ENCODE measurements around the gene MLH1.

MLH1 gene

DNA sequence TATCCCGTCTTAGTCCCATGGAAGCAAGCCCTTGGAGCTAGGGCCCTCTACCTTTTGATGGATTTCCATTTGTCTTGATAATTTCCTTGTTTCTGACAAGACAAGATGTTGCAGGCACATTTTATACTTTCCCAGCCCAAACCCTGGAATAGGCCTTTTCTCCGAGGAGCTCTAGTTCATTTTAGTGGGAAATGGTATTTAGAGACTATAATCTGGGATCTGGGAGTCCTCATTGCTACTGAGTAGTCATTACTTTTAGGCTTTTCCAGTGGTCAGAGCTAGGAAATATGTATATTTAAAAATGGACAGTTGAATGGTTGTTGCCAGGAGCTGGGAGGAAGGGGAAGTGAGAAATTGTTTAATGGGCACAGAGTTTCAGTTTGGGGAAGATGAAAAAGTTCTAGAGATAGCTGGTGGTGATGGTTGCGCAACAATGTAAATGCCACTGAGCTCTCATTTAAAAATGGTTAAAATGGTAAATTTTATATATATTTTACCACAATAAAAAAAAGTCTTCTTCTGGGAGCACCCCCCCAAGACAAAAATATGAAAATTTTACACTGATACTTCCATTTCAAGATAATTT, 31.6 kb downstream of the MLH1 start:
- TF ChIP-seq, protein P1, sequence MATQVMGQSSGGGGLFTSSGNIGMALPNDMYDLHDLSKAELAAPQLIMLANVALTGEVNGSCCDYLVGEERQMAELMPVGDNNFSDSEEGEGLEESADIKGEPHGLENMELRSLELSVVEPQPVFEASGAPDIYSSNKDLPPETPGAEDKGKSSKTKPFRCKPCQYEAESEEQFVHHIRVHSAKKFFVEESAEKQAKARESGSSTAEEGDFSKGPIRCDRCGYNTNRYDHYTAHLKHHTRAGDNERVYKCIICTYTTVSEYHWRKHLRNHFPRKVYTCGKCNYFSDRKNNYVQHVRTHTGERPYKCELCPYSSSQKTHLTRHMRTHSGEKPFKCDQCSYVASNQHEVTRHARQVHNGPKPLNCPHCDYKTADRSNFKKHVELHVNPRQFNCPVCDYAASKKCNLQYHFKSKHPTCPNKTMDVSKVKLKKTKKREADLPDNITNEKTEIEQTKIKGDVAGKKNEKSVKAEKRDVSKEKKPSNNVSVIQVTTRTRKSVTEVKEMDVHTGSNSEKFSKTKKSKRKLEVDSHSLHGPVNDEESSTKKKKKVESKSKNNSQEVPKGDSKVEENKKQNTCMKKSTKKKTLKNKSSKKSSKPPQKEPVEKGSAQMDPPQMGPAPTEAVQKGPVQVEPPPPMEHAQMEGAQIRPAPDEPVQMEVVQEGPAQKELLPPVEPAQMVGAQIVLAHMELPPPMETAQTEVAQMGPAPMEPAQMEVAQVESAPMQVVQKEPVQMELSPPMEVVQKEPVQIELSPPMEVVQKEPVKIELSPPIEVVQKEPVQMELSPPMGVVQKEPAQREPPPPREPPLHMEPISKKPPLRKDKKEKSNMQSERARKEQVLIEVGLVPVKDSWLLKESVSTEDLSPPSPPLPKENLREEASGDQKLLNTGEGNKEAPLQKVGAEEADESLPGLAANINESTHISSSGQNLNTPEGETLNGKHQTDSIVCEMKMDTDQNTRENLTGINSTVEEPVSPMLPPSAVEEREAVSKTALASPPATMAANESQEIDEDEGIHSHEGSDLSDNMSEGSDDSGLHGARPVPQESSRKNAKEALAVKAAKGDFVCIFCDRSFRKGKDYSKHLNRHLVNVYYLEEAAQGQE (IDR thresholded peaks at IDR 0.05; ENCODE audit: insufficient read depth in 1 of 2, low read depth in 2 of 2, low read length in 2 of 2): no peak
- TF ChIP-seq FOXP2 (optimal IDR thresholded peaks at IDR 0.05; ENCODE audit: borderline replicate concordance, extremely low read depth, extremely low read length, insufficient read depth) (no peak), POLR2AphosphoS5 (IDR thresholded peaks at IDR 0.05; ENCODE audit: low read depth, low read length) (no peak), SIN3A (IDR thresholded peaks at IDR 0.05; ENCODE audit: borderline replicate concordance, insufficient read depth, low read length) (no peak), TAF1 (IDR thresholded peaks at IDR 0.05; ENCODE audit: borderline replicate concordance, insufficient read depth, low read length) (no peak)

DNA sequence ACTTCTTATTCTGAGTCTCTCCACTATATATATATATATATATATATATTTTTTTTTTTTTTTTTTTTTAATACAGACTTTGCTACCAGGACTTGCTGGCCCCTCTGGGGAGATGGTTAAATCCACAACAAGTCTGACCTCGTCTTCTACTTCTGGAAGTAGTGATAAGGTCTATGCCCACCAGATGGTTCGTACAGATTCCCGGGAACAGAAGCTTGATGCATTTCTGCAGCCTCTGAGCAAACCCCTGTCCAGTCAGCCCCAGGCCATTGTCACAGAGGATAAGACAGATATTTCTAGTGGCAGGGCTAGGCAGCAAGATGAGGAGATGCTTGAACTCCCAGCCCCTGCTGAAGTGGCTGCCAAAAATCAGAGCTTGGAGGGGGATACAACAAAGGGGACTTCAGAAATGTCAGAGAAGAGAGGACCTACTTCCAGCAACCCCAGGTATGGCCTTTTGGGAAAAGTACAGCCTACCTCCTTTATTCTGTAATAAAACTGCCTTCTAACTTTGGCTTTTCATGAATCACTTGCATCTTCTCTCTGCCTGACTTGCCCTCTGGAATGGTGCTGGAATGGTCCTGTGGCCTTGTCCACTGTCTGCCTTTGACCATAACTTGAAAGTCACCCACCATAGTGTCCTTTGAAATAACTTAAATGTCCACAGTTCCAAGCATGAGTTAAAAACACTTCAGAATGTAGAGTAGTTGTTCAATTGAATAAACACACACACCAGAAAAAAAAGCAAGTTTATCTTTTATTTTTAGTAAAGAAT, 32.4 kb downstream of the MLH1 start:
- TF ChIP-seq POLR2AphosphoS5 (IDR thresholded peaks at IDR 0.05; ENCODE audit: low read depth, low read length): no peak
- TF ChIP-seq SIN3A (IDR thresholded peaks at IDR 0.05; ENCODE audit: borderline replicate concordance, insufficient read depth, low read length): no peak
- no peak for TF ChIP-seq TAF1 (IDR thresholded peaks at IDR 0.05; ENCODE audit: borderline replicate concordance, insufficient read depth, low read length)
- TF ChIP-seq FOXP2 (optimal IDR thresholded peaks at IDR 0.05; ENCODE audit: borderline replicate concordance, extremely low read depth, extremely low read length, insufficient read depth): no peak
- TF ChIP-seq, protein P1 (IDR thresholded peaks at IDR 0.05; ENCODE audit: insufficient read depth in 1 of 2, low read depth in 2 of 2, low read length in 2 of 2): no peak

DNA sequence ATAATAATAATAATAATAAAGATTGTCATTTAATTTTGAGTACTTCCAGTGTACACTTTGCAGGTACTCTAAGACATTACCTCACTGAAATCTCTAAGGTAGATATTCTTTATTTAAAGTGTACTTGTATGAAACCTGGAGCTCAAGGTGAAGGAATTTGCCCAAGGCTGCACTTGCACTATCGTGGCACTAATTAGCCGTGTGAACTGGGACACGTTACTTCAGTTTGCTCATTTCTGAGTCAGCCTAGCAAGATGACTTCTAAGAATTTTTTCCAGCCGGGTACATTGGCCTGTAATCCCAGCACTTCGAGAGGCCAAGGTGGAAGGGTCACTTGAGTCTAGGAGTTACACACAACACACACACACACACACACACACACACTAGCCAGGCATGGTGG, 33.5 kb downstream of the MLH1 start:
- no peak for TF ChIP-seq SIN3A (IDR thresholded peaks at IDR 0.05; ENCODE audit: borderline replicate concordance, insufficient read depth, low read length)
- TF ChIP-seq, protein P1 (IDR thresholded peaks at IDR 0.05; ENCODE audit: insufficient read depth in 1 of 2, low read depth in 2 of 2, low read length in 2 of 2): no peak
- TF ChIP-seq POLR2AphosphoS5 (IDR thresholded peaks at IDR 0.05; ENCODE audit: low read depth, low read length): no peak
- no peak for TF ChIP-seq FOXP2 (optimal IDR thresholded peaks at IDR 0.05; ENCODE audit: borderline replicate concordance, extremely low read depth, extremely low read length, insufficient read depth)

DNA sequence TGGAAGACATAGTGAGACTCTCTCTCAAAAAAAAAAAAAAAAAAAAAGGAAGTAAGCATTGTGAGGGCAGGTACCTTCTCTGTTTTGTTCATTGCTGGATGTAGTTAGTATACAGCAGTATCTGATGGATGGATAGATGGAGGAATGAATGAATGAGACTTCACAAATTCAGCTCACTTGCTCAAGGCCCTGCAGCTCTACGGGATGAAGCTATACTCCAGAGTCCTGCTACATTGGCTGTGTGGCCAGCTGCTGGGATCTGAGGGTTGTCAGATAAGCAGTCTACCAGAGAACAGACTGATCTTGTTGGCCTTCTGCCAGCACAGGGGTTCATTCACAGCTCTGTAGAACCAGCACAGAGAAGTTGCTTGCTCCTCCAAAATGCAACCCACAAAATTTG, 35.0 kb downstream of the MLH1 start:
- no peak for TF ChIP-seq FOXP2 (optimal IDR thresholded peaks at IDR 0.05; ENCODE audit: borderline replicate concordance, extremely low read depth, extremely low read length, insufficient read depth)
- no peak for TF ChIP-seq POLR2AphosphoS5 (IDR thresholded peaks at IDR 0.05; ENCODE audit: low read depth, low read length)
- no peak for TF ChIP-seq TAF1 (IDR thresholded peaks at IDR 0.05; ENCODE audit: borderline replicate concordance, insufficient read depth, low read length)
- TF ChIP-seq SIN3A (IDR thresholded peaks at IDR 0.05; ENCODE audit: borderline replicate concordance, insufficient read depth, low read length): no peak
- TF ChIP-seq, protein P1 (IDR thresholded peaks at IDR 0.05; ENCODE audit: insufficient read depth in 1 of 2, low read depth in 2 of 2, low read length in 2 of 2): no peak
